Natural killer cell (primary cell): ENCODE measurements around the gene SH3D19. TPM values are rescaled to one million over a fixed set of nuclear protein-coding genes. Genes with fewer than 3 reads are reported as not detected.

Experiments
- ATAC-seq, 3 donors: fragments of 150-1000 bp in 2 of 3; fragments of 200-7000 bp in 1 of 3; cut with Tn5 transposase; 1 replicate in 1 of 3; 2 replicates in 2 of 3; pipeline ENCODE4 v1.10.0; 2021; ENCODE audit warnings: mild to moderate bottlenecking in 2 of 3, moderate library complexity in 2 of 3
- DNase-seq, 2 donors: peaks; one replicate each; pipeline versions ENCODE4 v3.0.0 to v3.0.0-alpha.2; 2013 to 2021; ENCODE audit warnings: mixed read lengths in 1 of 2
- H3K27ac ChIP-seq: one replicate; pipeline ENCODE4 v1.5.1; 2013; ENCODE audit warnings: mild to moderate bottlenecking, low read length
- H3K27me3 ChIP-seq: one replicate; pipeline ENCODE4 v1.6.1; 2013; ENCODE audit warnings: low read length; ENCODE audit not compliant: control insufficient read depth, insufficient read depth
- H3K36me3 ChIP-seq: one replicate; pipeline ENCODE4 v1.6.1; 2013; ENCODE audit warnings: low read length; ENCODE audit not compliant: control insufficient read depth, insufficient read depth
- H3K4me1 ChIP-seq: one replicate; pipeline ENCODE4 v1.6.1; 2013; ENCODE audit warnings: low read length; ENCODE audit not compliant: control insufficient read depth, insufficient read depth
- H3K4me3 ChIP-seq: one replicate; pipeline ENCODE4 v1.5.1; 2013; ENCODE audit warnings: low read length
- H3K9me3 ChIP-seq: one replicate; pipeline ENCODE4 v1.6.1; 2013; ENCODE audit warnings: low read length; ENCODE audit not compliant: control insufficient read depth, insufficient read depth
- H3K27ac Mint-ChIP-seq, 2 donors: one replicate each; pipeline ENCODE4 v1.8.0; 2022; ENCODE audit warnings: mild to moderate bottlenecking in 2 of 2, mixed read lengths in 2 of 2, moderate library complexity in 1 of 2
- H3K27me3 Mint-ChIP-seq, 2 donors: one replicate each; pipeline ENCODE4 v1.8.0; 2022; ENCODE audit warnings: low read depth in 2 of 2, mixed read lengths in 2 of 2
- H3K36me3 Mint-ChIP-seq: one replicate; pipeline ENCODE4 v1.8.0; 2022; ENCODE audit warnings: mixed read lengths
- H3K4me1 Mint-ChIP-seq, 2 donors: one replicate each; pipeline ENCODE4 v1.8.0; 2022; ENCODE audit warnings: mixed read lengths in 2 of 2
- H3K4me3 Mint-ChIP-seq: one replicate; pipeline ENCODE4 v1.8.0; 2022; ENCODE audit warnings: mild to moderate bottlenecking, moderate library complexity, mixed read lengths
- H3K9me3 Mint-ChIP-seq, 2 donors: one replicate each; pipeline ENCODE4 v1.8.0; 2022; ENCODE audit warnings: mixed read lengths in 2 of 2
- CTCF ChIP-seq: fragments of 200-600 bp; IDR thresholded peaks from one replicate; pipeline ENCODE4 v1.8.0; 2022; ENCODE audit warnings: antibody characterized with exemption
- WGBS: methylation state at CpG from one replicate; pipeline ENCODE4 v1.1.7; 2013; ENCODE audit warnings: missing lambda C conversion rate; ENCODE audit not compliant: insufficient coverage; 5-methylcytosine and 5-hydroxymethylcytosine counted together
- intact Hi-C: fragments of 100-400 bp; cut with micrococcal nuclease; formaldehyde crosslinking; loops from one replicate; pipeline ENCODE4 v1.14.2; 2022
- total RNA-seq, 4 donors: library from RNA; stranded (reverse); fragments of 120-200 nt in 1 of 4; gene quantifications; one replicate each; pipeline versions ENCODE4 v1.2.3 to v1.2.4, GENCODE V29; 2013 to 2022

Gene SH3D19
- total RNA-seq, 3 donors from 2014 or later (not counting 1 experiment from before 2014, with no cell fraction given), result 0.13 TPM; not detected in 2

GRCh38 chr4:151117371-151117962 lies 207.9 kb downstream of the SH3D19 start:
- Mint-ChIP-seq H3K36me3 (no peaks in the 10 kb centered on the region), H3K27ac (no peak overlapping the region), H3K4me3 (no peak overlapping the region), H3K9me3 (no peaks in the 10 kb centered on the region), H3K27me3 (no peaks in the 10 kb centered on the region), H3K4me1 (peaks cover 0 to 3% of the 10 kb centered on the region in 2 donors)
- no peaks in the 10 kb centered on the region for H3K9me3 ChIP-seq
- no peak overlapping the region for H3K4me3 ChIP-seq
- WGBS, result 52% methylated on average over 12 of the region's 14 CpGs
- intact Hi-C loops, result no loop called here
- H3K4me1 ChIP-seq, result no peaks in the 10 kb centered on the region
- peak; percentile 60 for TF ChIP-seq CTCF
- H3K27ac ChIP-seq, result no peak overlapping the region
- H3K27me3 ChIP-seq, result no peaks in the 10 kb centered on the region
- ATAC-seq, result peak; percentile 56 to 85 (median 73)
- no peaks in the 10 kb centered on the region for H3K36me3 ChIP-seq
- peak in 1 of 2 donors; percentile 68 for DNase-seq

GRCh38 chr4:151114986-151115385 lies 210.4 kb downstream of the SH3D19 start:
- ATAC-seq (no peak), DNase-seq (no peak)
- Mint-ChIP-seq H3K27ac (no peak overlapping the region), H3K9me3 (no peaks in the 10 kb centered on the region), H3K4me1 (no peaks in the 10 kb centered on the region), H3K36me3 (no peaks in the 10 kb centered on the region), H3K27me3 (no peaks in the 10 kb centered on the region), H3K4me3 (no peak overlapping the region)
- no peak for TF ChIP-seq CTCF
- Histone ChIP-seq H3K27ac (no peak overlapping the region), H3K4me1 (no peaks in the 10 kb centered on the region), H3K9me3 (no peaks in the 10 kb centered on the region), H3K36me3 (peaks cover 5% of the 10 kb centered on the region), H3K27me3 (no peaks in the 10 kb centered on the region), H3K4me3 (no peak overlapping the region)
- WGBS, result 99% methylated on average over 5 of the region's 5 CpGs
- intact Hi-C loops, result no loop called here

- H3K27ac Mint-ChIP-seq, result no peak overlapping the region
Measured at GRCh38 chr4:151114338-151114737, 211.1 kb downstream of the SH3D19 start.

More at GRCh38 chr4:151114338-151114737, 211.1 kb downstream of the SH3D19 start:
- WGBS, result 91% methylated on average over 3 of the region's 3 CpGs
- Histone ChIP-seq H3K4me1 (no peaks in the 10 kb centered on the region), H3K27me3 (no peaks in the 10 kb centered on the region), H3K27ac (no peak overlapping the region), H3K9me3 (no peaks in the 10 kb centered on the region), H3K4me3 (no peak overlapping the region), H3K36me3 (peaks cover 6% of the 10 kb centered on the region)
- Mint-ChIP-seq H3K4me1 (no peaks in the 10 kb centered on the region), H3K4me3 (no peak overlapping the region), H3K36me3 (no peaks in the 10 kb centered on the region), H3K9me3 (no peaks in the 10 kb centered on the region), H3K27me3 (no peaks in the 10 kb centered on the region)
- DNase-seq (no peak), ATAC-seq (no peak)
- intact Hi-C loops, result no loop called here
- TF ChIP-seq CTCF, result no peak
